HEK293 (cell line): ENCODE results near the gene PALM3.
A peak's percentile ranks its signal among the peaks of the same experiment; 100 is the strongest.

Experiments used
- HOXA7 ChIP-seq: sonication (generic); formaldehyde crosslinking; IDR thresholded peaks from 2 replicates; pipeline ENCODE4 v1.8.1; 2022; ENCODE audit warnings: missing genetic modification reagents, borderline replicate concordance
- PRDM1 ChIP-seq: fragments of 450-650 bp; formaldehyde crosslinking; IDR thresholded peaks from 2 replicates; pipeline ENCODE4; 2016; ENCODE audit warnings: missing biosample characterization, missing genetic modification characterization
- PRDM2 ChIP-seq: fragments of 450-650 bp; formaldehyde crosslinking; IDR thresholded peaks from 2 replicates; pipeline ENCODE4 v1.5.1; 2016; ENCODE audit warnings: missing biosample characterization, missing genetic modification characterization, borderline replicate concordance
- PRDM4 ChIP-seq: fragments of 450-650 bp; formaldehyde crosslinking; IDR thresholded peaks from 2 replicates; pipeline ENCODE4 v1.5.1; 2017; ENCODE audit warnings: missing biosample characterization, missing genetic modification characterization
- REPIN1 ChIP-seq: fragments of 450-650 bp; formaldehyde crosslinking; IDR thresholded peaks from 2 replicates; pipeline ENCODE4 v1.5.1; 2017; ENCODE audit warnings: missing biosample characterization, missing genetic modification characterization, low read depth
- REST ChIP-seq: fragments of 450-650 bp; formaldehyde crosslinking; IDR thresholded peaks from 2 replicates; pipeline ENCODE4 v1.5.1; 2016; ENCODE audit warnings: missing biosample characterization, missing genetic modification characterization
- ZBTB1 ChIP-seq: fragments of 450-650 bp; formaldehyde crosslinking; IDR thresholded peaks from 2 replicates; pipeline ENCODE4 v1.5.1; 2016; ENCODE audit warnings: missing biosample characterization, missing genetic modification characterization
- ZBTB6 ChIP-seq: fragments of 450-650 bp; formaldehyde crosslinking; IDR thresholded peaks from 2 replicates; pipeline ENCODE4 v1.5.1; 2017; ENCODE audit warnings: missing biosample characterization, missing genetic modification characterization
- ZFP69B ChIP-seq: fragments of 450-650 bp; formaldehyde crosslinking; IDR thresholded peaks from 2 replicates; pipeline ENCODE4 v1.5.1; 2016; ENCODE audit warnings: missing biosample characterization, missing genetic modification characterization
- ZIC2 ChIP-seq: fragments of 450-650 bp; formaldehyde crosslinking; IDR thresholded peaks from 2 replicates; pipeline ENCODE4 v1.5.1; 2016; ENCODE audit warnings: missing biosample characterization, missing genetic modification characterization
- ZNF114 ChIP-seq: fragments of 450-650 bp; formaldehyde crosslinking; IDR thresholded peaks from 2 replicates; pipeline ENCODE4 v1.5.0; 2017; ENCODE audit warnings: missing biosample characterization, missing genetic modification characterization
- ZNF221 ChIP-seq: fragments of 450-650 bp; formaldehyde crosslinking; IDR thresholded peaks from 2 replicates; pipeline ENCODE4 v1.5.1; 2017; ENCODE audit warnings: missing biosample characterization, missing genetic modification characterization, borderline replicate concordance
- ZNF239 ChIP-seq: fragments of 450-650 bp; formaldehyde crosslinking; IDR thresholded peaks from 2 replicates; pipeline ENCODE4 v1.5.1; 2016; ENCODE audit warnings: missing biosample characterization, missing genetic modification characterization
- ZNF280C ChIP-seq: fragments of 450-650 bp; formaldehyde crosslinking; IDR thresholded peaks from 2 replicates; pipeline ENCODE4 v1.5.1; 2016; ENCODE audit warnings: missing biosample characterization, missing genetic modification characterization
- ZNF311 ChIP-seq: fragments of 450-650 bp; formaldehyde crosslinking; IDR thresholded peaks from 2 replicates; pipeline ENCODE4 v1.5.1; 2017; ENCODE audit warnings: missing biosample characterization, missing genetic modification characterization, borderline replicate concordance
- ZNF350 ChIP-seq: fragments of 450-650 bp; formaldehyde crosslinking; IDR thresholded peaks from 2 replicates; pipeline ENCODE4 v1.5.0; 2017; ENCODE audit warnings: missing biosample characterization, mild to moderate bottlenecking, missing genetic modification characterization
- ZNF37A ChIP-seq: fragments of 450-650 bp; IDR thresholded peaks from 2 replicates; pipeline ENCODE4 v1.5.1; 2018; ENCODE audit warnings: missing biosample characterization, missing genetic modification characterization
- ZNF473 ChIP-seq: fragments of 450-650 bp; formaldehyde crosslinking; IDR thresholded peaks from 2 replicates; pipeline ENCODE4 v1.5.1; 2017; ENCODE audit warnings: missing biosample characterization, missing genetic modification characterization
- ZNF610 ChIP-seq: fragments of 450-650 bp; formaldehyde crosslinking; IDR thresholded peaks from 2 replicates; pipeline ENCODE4 v1.5.1; 2016; ENCODE audit warnings: missing biosample characterization, missing genetic modification characterization, borderline replicate concordance
- ZNF621 ChIP-seq: fragments of 450-650 bp; formaldehyde crosslinking; IDR thresholded peaks from 2 replicates; pipeline ENCODE4 v1.5.1; 2017; ENCODE audit warnings: missing biosample characterization, missing genetic modification characterization
- ZNF707 ChIP-seq: fragments of 450-650 bp; formaldehyde crosslinking; IDR thresholded peaks from 2 replicates; pipeline ENCODE4 v1.5.1; 2016; ENCODE audit warnings: missing biosample characterization, missing genetic modification characterization
- ZNF76 ChIP-seq: fragments of 450-650 bp; formaldehyde crosslinking; IDR thresholded peaks from 2 replicates; pipeline ENCODE4; 2016; ENCODE audit warnings: low read depth, missing biosample characterization, missing genetic modification characterization, borderline replicate concordance
- ZNF768 ChIP-seq: fragments of 450-650 bp; formaldehyde crosslinking; IDR thresholded peaks from 2 replicates; pipeline ENCODE4 v1.5.1; 2018; ENCODE audit warnings: missing biosample characterization, mild to moderate bottlenecking, missing genetic modification characterization
- ZSCAN23 ChIP-seq: fragments of 450-650 bp; formaldehyde crosslinking; IDR thresholded peaks from 2 replicates; pipeline ENCODE4 v1.5.1; 2016; ENCODE audit warnings: missing biosample characterization, missing genetic modification characterization

The PALM3 gene

GRCh38 chr19:14058182-14059092, 3.4 kb downstream of the PALM3 start (continued):
- no peak for TF ChIP-seq REST (tag by site-specific recombination)
- TF ChIP-seq REPIN1 (tag by site-specific recombination), result no peak
- TF ChIP-seq ZNF311 (tag by site-specific recombination), result no peak
- no peak for TF ChIP-seq ZNF621 (tag by site-specific recombination)
- no peak for TF ChIP-seq ZNF239 (tag by site-specific recombination)
- TF ChIP-seq ZBTB6 (tag by site-specific recombination), result no peak
- no peak for TF ChIP-seq ZFP69B
- no peak for TF ChIP-seq PRDM1 (tag by site-specific recombination)
- no peak for TF ChIP-seq ZNF610
- no peak for TF ChIP-seq PRDM4 (tag by site-specific recombination)
- no peak for TF ChIP-seq ZNF768 (tag by site-specific recombination)
- no peak for TF ChIP-seq ZSCAN23 (tag by site-specific recombination)
- no peak for TF ChIP-seq HOXA7 (CRISPR knock-in tag)
- TF ChIP-seq ZNF114 (tag by site-specific recombination), result no peak
- TF ChIP-seq ZNF221, result no peak
- TF ChIP-seq ZNF37A (tag by site-specific recombination), result no peak
- TF ChIP-seq ZNF707 (tag by site-specific recombination), result no peak
- TF ChIP-seq PRDM2 (tag by site-specific recombination), result no peak
- 0 out of 2 replicates have a peak, but pooled peaks have one; percentile 3 for TF ChIP-seq ZNF76
- no peak; the same call in 1 of the 2 replicates for TF ChIP-seq ZBTB1 (tag by site-specific recombination)
- TF ChIP-seq ZNF473 (tag by site-specific recombination), result no peak
- TF ChIP-seq ZNF280C, result no peak
- no peak for TF ChIP-seq ZIC2 (tag by site-specific recombination)
- no peak for TF ChIP-seq ZNF350 (tag by site-specific recombination)
